PFSK-1 (cell line): ENCODE measurements around the gene IGF1R.

ENCODE experiments used
- FOXP2 ChIP-seq: optimal IDR thresholded peaks from 2 replicates; pipeline ENCODE3; 2011; ENCODE audit warnings: borderline replicate concordance, control low read depth, inconsistent platforms; ENCODE audit not compliant: insufficient read depth; ENCODE audit errors: extremely low read length, extremely low read depth
- POLR2AphosphoS5 ChIP-seq: IDR thresholded peaks from 2 replicates; pipeline ENCODE4 v1.6.1; 2012; ENCODE audit warnings: low read depth, mild to moderate bottlenecking, control low read depth, low read length, moderate library complexity
- SIN3A ChIP-seq: IDR thresholded peaks from 2 replicates; pipeline ENCODE4 v1.6.1; 2012; ENCODE audit warnings: mild to moderate bottlenecking, low read length, moderate library complexity, borderline replicate concordance; ENCODE audit not compliant: insufficient read depth
- TAF1 ChIP-seq: IDR thresholded peaks from 2 replicates; pipeline ENCODE4 v1.6.1; 2012; ENCODE audit warnings: low read length, control low read depth, borderline replicate concordance; ENCODE audit not compliant: insufficient read depth
- TF ChIP-seq, protein P1 (sequence below), 2 experiments: IDR thresholded peaks; 2 replicates each; pipeline versions ENCODE4 v1.6.1 to v1.8.0; 2011 to 2012; ENCODE audit warnings: low read depth in 2 of 2, low read length in 2 of 2, control low read depth in 1 of 2, inconsistent platforms in 1 of 2, mild to moderate bottlenecking in 1 of 2, moderate library complexity in 1 of 2; ENCODE audit not compliant: insufficient read depth in 1 of 2

Gene IGF1R

DNA sequence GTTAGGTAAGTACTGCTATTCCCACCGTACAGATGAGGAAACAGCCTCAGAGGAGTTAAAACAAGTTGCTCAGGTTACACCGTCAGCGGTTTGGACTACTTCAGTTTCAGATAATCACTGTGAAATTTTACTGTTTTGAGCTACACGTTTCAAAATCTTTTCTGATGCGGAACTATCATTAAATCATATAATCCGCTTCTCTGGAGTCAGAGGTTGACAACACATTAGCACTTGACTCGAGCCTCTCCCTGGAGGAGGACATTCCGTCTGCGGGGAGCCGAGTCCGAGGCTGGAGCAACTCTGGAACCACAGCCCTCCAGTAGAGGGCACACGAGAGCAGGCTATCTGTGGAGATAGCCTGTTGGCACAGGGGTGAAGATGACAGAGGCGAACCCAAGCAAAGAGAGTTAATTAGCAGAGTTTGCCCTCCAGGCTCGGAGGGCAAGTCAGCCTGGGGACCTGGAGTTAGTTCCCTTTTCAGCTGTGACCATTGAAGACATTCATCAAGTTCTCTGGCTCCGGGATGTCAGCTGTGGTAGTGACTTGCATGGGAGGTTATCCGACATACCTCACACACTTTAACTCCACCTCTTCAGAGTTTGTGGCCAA lies 131.2 kb downstream of the IGF1R start:
- peak; percentile 86 for TF ChIP-seq FOXP2
- peak; percentile 68 for TF ChIP-seq SIN3A
- 0 out of 2 replicates have a peak, but pooled peaks have one; percentile 31 for TF ChIP-seq POLR2AphosphoS5
- TF ChIP-seq TAF1, result 0 out of 2 replicates have a peak, but pooled peaks have one; percentile 44
- TF ChIP-seq, protein P1, sequence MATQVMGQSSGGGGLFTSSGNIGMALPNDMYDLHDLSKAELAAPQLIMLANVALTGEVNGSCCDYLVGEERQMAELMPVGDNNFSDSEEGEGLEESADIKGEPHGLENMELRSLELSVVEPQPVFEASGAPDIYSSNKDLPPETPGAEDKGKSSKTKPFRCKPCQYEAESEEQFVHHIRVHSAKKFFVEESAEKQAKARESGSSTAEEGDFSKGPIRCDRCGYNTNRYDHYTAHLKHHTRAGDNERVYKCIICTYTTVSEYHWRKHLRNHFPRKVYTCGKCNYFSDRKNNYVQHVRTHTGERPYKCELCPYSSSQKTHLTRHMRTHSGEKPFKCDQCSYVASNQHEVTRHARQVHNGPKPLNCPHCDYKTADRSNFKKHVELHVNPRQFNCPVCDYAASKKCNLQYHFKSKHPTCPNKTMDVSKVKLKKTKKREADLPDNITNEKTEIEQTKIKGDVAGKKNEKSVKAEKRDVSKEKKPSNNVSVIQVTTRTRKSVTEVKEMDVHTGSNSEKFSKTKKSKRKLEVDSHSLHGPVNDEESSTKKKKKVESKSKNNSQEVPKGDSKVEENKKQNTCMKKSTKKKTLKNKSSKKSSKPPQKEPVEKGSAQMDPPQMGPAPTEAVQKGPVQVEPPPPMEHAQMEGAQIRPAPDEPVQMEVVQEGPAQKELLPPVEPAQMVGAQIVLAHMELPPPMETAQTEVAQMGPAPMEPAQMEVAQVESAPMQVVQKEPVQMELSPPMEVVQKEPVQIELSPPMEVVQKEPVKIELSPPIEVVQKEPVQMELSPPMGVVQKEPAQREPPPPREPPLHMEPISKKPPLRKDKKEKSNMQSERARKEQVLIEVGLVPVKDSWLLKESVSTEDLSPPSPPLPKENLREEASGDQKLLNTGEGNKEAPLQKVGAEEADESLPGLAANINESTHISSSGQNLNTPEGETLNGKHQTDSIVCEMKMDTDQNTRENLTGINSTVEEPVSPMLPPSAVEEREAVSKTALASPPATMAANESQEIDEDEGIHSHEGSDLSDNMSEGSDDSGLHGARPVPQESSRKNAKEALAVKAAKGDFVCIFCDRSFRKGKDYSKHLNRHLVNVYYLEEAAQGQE (IDR thresholded peaks at IDR 0.05; ENCODE audit: insufficient read depth in 1 of 2, low read depth in 2 of 2, low read length in 2 of 2), result no peak

DNA sequence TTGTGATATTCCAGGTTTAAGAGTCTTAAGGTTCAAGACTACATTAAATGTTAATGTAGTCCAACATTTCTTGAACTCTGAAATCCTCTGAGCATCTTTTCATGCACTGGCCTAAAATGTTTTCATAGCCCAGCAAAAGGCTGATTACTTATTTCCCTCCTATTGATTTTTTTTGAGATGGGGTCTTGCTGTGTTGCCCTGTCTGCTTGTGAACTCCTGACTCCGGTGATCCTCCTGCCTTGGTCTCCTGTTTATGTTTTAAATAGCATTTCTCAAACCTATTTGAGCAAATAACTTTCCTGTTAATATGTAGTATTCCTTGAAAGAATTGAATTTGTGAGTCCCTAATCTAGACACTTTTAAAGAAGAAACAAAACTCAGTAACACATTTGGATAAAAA lies 133.5 kb downstream of the IGF1R start:
- TF ChIP-seq TAF1, result no peak

DNA sequence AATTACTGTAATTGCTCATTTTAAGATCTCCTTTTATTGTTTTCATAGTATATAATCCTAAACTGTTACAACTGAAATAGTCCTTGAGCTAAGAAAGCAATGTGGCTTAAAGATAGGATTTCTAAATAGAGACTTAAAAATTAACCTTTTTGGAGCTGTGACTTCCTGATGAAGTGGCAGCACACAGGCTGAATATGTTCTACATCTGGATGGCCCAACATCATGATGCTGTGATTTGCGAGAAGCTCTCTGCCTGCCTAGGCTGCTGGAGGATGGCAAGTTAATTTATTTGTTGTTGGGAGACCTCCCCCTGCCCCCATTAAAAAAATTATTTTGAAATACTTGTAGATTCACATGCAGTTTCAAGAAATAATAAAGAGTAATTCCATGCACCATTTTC lies 134.5 kb downstream of the IGF1R start:
- no peak for TF ChIP-seq POLR2AphosphoS5
- TF ChIP-seq TAF1, result no peak
- no peak for TF ChIP-seq SIN3A
- no peak for TF ChIP-seq FOXP2
- TF ChIP-seq, protein P1 (IDR thresholded peaks at IDR 0.05; ENCODE audit: insufficient read depth in 1 of 2, low read depth in 2 of 2, low read length in 2 of 2), result no peak

DNA sequence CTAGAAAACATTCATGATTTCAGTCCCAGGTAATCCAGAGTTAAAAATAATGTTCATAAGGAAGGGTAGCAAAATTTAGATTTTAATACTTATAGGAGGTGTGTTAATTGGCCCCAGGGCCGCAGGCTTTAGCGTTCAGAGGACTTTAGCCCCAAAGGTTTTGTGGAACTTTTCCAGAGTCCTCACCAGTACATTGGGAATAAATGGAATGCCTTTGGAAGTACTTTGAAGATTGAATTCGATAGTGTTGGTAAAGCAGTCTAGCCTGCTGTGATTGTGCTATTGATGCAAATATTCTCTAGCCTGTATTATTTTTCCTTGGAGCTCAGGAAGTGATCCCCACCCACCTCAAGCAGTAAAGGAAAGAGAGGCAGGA lies 137.1 kb downstream of the IGF1R start:
- TF ChIP-seq POLR2AphosphoS5 (no peak), SIN3A (no peak), FOXP2 (no peak), TAF1 (no peak)
- TF ChIP-seq, protein P1 (IDR thresholded peaks at IDR 0.05; ENCODE audit: insufficient read depth in 1 of 2, low read depth in 2 of 2, low read length in 2 of 2), result no peak

DNA sequence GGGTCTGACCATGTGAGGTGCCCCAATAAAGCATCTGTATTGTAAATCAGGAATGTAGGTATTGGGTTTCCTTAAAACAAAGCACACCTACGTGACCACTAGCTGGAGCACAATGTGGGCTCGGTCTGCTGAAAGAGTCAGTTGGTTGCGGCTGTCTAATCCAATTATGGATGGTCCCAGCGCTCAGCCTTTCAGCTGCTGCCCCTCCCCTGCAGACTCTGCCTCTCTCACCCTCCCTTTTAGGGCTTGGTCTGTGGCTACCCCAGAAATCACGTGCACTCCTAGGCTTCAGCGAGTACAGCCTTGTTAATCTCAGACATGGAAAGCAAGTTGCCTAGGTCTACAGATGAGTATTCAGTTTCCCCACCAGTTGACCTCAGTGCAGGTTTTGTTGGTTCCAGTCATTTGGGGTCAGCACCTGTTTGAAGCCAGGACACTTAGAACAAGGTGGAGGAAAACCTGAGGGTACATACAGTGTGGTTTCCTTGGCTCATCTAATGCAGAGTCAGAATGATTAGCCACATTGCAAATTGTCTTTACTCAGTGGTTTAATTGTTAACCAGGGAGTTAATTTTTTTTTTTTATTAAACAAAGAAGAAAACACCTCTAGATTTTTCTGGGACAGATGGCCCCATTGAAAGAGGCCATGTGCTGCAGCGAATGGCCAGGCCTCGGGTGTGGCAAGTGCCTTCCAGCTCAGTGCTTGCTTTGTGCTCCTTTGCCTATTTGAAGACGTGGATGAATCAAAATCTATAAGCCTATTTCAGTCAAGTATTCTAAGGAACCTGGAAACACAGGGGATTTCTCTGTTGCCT lies 137.7 kb downstream of the IGF1R start:
- peak; percentile 82; the same call in 1 of the 2 replicates for TF ChIP-seq SIN3A
- TF ChIP-seq TAF1, result no peak; the same call in 1 of the 2 replicates
- TF ChIP-seq, protein P1 (IDR thresholded peaks at IDR 0.05; ENCODE audit: insufficient read depth in 1 of 2, low read depth in 2 of 2, low read length in 2 of 2), result peak in 1 of 2 experiments; percentile 13; a peak in 1 of 4 replicates
- TF ChIP-seq FOXP2, result no peak
- TF ChIP-seq POLR2AphosphoS5, result peak; percentile 68
